LNCAP (cell line): ENCODE results near the gene RSF1.

Source experiments
- TF ChIP-seq, protein P1 (sequence below): fragments of 450-650 bp; IDR thresholded peaks from 2 replicates; pipeline ENCODE4 v1.5.1; 2017; ENCODE audit warnings: mild to moderate bottlenecking

RSF1 gene, protein sequence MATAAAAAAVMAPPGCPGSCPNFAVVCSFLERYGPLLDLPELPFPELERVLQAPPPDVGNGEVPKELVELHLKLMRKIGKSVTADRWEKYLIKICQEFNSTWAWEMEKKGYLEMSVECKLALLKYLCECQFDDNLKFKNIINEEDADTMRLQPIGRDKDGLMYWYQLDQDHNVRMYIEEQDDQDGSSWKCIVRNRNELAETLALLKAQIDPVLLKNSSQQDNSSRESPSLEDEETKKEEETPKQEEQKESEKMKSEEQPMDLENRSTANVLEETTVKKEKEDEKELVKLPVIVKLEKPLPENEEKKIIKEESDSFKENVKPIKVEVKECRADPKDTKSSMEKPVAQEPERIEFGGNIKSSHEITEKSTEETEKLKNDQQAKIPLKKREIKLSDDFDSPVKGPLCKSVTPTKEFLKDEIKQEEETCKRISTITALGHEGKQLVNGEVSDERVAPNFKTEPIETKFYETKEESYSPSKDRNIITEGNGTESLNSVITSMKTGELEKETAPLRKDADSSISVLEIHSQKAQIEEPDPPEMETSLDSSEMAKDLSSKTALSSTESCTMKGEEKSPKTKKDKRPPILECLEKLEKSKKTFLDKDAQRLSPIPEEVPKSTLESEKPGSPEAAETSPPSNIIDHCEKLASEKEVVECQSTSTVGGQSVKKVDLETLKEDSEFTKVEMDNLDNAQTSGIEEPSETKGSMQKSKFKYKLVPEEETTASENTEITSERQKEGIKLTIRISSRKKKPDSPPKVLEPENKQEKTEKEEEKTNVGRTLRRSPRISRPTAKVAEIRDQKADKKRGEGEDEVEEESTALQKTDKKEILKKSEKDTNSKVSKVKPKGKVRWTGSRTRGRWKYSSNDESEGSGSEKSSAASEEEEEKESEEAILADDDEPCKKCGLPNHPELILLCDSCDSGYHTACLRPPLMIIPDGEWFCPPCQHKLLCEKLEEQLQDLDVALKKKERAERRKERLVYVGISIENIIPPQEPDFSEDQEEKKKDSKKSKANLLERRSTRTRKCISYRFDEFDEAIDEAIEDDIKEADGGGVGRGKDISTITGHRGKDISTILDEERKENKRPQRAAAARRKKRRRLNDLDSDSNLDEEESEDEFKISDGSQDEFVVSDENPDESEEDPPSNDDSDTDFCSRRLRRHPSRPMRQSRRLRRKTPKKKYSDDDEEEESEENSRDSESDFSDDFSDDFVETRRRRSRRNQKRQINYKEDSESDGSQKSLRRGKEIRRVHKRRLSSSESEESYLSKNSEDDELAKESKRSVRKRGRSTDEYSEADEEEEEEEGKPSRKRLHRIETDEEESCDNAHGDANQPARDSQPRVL (N-terminal part only)

DNA sequence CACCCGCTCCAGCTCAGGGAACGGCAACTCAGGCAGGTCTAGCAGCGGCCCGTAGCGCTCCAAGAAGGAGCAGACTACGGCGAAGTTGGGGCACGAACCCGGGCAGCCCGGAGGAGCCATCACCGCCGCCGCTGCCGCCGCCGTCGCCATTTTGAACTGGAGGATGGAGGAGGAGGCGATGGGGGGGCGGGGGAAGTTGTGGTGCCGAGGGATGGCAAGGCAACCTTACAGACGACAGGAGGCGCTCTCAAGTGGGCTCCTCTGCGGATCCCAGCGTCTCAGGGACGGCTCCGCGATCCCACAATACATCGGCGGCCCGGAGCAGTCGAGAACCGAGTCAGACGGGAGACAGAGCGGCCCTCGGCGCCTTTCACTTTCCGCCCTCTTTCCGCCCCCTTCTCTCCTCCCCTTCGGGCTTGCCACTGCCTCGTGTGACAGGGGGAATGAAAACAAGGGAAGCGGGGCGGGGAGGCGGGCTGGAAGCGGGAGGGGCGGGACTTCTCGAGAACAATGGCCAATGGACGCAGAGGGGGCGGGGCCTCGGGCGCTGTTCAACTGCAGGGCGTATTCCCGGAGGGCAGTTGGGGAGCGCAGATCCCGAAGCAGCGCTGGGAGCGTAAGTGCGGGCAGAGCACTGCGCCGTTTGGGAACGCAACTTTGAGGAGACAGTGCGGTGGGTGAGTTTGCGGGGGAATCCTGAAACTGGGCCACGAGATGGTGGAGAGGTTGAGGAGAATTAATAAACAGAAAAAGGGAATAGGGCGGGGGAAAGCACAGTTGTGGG, at the start of gene RSF1, which contains the start of gene AAMDC:
Gene RSF1 (minus strand): TSS at position 158 of the 784 bp plus-strand sequence. CDS start 8 bp downstream, at position 150.
Gene AAMDC (plus strand): TSS at position 580 of the 784 bp plus-strand sequence. CDS start 21,353 bp downstream, outside the sequence.
- TF ChIP-seq, protein P1, sequence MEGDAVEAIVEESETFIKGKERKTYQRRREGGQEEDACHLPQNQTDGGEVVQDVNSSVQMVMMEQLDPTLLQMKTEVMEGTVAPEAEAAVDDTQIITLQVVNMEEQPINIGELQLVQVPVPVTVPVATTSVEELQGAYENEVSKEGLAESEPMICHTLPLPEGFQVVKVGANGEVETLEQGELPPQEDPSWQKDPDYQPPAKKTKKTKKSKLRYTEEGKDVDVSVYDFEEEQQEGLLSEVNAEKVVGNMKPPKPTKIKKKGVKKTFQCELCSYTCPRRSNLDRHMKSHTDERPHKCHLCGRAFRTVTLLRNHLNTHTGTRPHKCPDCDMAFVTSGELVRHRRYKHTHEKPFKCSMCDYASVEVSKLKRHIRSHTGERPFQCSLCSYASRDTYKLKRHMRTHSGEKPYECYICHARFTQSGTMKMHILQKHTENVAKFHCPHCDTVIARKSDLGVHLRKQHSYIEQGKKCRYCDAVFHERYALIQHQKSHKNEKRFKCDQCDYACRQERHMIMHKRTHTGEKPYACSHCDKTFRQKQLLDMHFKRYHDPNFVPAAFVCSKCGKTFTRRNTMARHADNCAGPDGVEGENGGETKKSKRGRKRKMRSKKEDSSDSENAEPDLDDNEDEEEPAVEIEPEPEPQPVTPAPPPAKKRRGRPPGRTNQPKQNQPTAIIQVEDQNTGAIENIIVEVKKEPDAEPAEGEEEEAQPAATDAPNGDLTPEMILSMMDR: peak; percentile 67

DNA sequence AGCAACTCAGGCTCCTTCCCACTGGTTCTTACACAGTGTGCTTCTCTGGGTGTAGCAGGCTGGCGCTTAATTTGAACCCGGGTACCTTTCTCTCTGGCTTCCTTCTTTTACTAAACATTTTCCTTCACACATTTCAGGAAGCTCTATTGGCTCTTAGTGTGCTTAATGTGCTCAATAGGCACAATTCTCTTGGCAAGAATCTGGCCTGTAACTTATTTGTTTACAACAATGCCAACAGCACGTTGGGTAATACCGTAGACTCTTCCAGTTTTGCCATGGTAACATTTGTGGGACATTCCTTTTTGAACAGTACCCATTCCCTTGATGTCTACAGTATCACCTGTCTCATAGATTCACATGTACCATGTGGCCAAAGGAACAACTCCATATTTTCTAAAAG, 48.2 kb upstream of the RSF1 start:
- TF ChIP-seq, protein P1: no peak

DNA sequence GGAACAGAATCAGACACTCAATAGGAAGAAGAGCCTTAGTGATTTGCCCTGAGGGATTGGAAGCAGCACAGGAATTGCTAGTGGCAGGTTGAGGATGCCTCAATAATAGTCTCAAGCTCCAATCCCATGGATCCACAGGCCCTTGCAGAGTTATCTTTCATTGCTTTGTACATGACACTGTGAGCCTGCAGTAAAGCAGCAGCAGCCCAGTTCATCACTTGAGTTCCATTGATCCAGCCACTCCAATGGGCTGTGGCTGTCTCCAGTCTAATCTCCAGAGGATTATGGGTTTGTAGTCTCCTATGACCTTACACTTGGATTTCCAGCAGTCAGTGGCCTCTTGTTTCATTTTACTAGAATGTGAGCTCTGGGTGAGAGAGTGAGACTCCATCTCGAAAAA, 45.8 kb upstream of the RSF1 start:
- TF ChIP-seq, protein P1: no peak

DNA sequence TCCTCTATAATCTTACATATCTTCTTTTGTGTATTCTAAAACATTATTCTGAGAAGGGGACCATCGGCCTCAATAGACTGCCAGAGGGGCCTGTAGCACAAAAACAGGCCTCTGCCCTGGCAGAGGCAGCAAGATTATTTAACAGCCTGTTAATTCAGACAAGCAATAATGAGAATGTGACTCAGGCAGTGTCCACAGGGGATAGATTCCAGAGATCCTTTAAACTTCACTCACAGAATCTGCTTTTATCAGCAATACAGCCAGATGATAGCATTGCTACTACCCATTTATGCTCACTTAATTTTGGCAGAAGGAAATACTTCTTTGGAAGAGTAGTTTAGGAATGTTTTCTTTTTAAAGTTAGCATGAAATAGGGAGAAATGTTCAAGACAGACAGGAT, 45.3 kb upstream of the RSF1 start:
- TF ChIP-seq, protein P1: no peak

DNA sequence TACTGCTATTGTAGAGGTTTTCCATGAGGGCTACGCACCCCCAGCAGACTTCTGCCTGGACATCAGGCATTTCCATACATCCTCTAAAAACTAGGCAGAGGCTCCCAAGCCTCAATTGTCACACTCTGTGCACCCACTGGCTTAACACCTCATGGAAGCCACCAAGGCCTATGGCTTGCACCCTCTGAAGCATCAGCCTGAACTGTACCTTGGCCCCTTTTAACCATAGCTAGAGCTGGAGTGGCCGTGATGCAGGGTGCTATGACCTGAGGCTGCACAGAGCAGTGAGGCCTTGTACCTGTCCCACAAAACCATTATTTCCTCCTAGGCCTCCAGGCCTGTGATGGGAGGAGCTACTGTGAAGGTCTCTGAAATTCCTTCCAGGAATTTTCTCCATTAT, 34.3 kb upstream of the RSF1 start:
- TF ChIP-seq, protein P1: no peak

DNA sequence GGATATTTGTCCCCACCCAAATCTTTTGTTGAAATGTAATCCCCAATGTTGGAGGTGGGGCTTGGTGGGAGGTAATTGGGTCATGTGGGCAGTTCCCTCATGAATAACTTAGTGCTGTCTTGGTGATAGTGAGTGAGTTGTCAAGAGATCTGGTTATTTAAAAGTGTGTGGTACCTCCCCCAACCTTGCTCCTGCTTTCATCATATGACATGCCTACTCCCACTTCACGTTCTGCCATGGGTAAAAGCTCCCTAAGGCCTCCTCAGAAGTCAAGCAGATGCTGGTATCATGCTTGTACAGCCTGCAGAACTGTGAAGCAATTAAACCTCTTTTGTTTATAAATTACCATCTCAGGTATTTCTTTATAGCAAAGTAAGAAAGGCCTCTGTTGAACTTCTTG, 31.0 kb upstream of the RSF1 start:
- TF ChIP-seq, protein P1: no peak
